LoVo (cell line): Measurements from ENCODE around the gene FOXP2.

Experiments
- DNase-seq: peaks from one replicate; pipeline ENCODE4 v3.0.0-alpha.2; 2016; ENCODE audit warnings: low spot score

Gene FOXP2

GRCh38 chr7:114653364-114654088 is 238.9 kb downstream of the FOXP2 start:
- DNase-seq: peak; percentile 16

GRCh38 chr7:114656466-114656865 is 241.9 kb downstream of the FOXP2 start:
- DNase-seq: no peak

GRCh38 chr7:114657279-114657678 is 242.7 kb downstream of the FOXP2 start:
- DNase-seq: no peak

GRCh38 chr7:114658216-114658615 is 243.6 kb downstream of the FOXP2 start:
- no peak for DNase-seq

GRCh38 chr7:114659409-114660125 is 245.0 kb downstream of the FOXP2 start:
- DNase-seq: no peak

GRCh38 chr7:114660126-114660486 is 245.5 kb downstream of the FOXP2 start:
- no peak for DNase-seq

GRCh38 chr7:114660753-114661152 is 246.1 kb downstream of the FOXP2 start:
- DNase-seq: no peak

- no peak for DNase-seq
Observed at GRCh38 chr7:114662002-114662677, 247.5 kb downstream of the FOXP2 start.

- peak; percentile 25 for DNase-seq
Observed at GRCh38 chr7:114663502-114663901, 248.9 kb downstream of the FOXP2 start.

- no peak for DNase-seq
Observed at GRCh38 chr7:114670676-114671075, 256.1 kb downstream of the FOXP2 start.

GRCh38 chr7:114671563-114672123 is 257.0 kb downstream of the FOXP2 start:
- no peak for DNase-seq

- no peak for DNase-seq
Observed at GRCh38 chr7:114678116-114678515, 263.5 kb downstream of the FOXP2 start.

- DNase-seq: no peak
Observed at GRCh38 chr7:114687238-114687637, 272.6 kb downstream of the FOXP2 start.

- no peak for DNase-seq
Observed at GRCh38 chr7:114688443-114689055, 273.9 kb downstream of the FOXP2 start.

GRCh38 chr7:114689406-114689805 is 274.8 kb downstream of the FOXP2 start:
- DNase-seq: no peak

- no peak for DNase-seq
Observed at GRCh38 chr7:114691605-114692004, 277.0 kb downstream of the FOXP2 start.

- DNase-seq: no peak
Observed at GRCh38 chr7:114695182-114695581, 280.6 kb downstream of the FOXP2 start.

GRCh38 chr7:114700247-114700928 is 285.8 kb downstream of the FOXP2 start:
- DNase-seq: no peak

- peak; percentile 20 for DNase-seq
Observed at GRCh38 chr7:114703677-114704076, 289.1 kb downstream of the FOXP2 start.

GRCh38 chr7:114708646-114709045 is 294.0 kb downstream of the FOXP2 start:
- DNase-seq: no peak

- no peak for DNase-seq
Observed at GRCh38 chr7:114710499-114710898, 295.9 kb downstream of the FOXP2 start.

GRCh38 chr7:114711241-114711640 is 296.6 kb downstream of the FOXP2 start:
- DNase-seq: no peak
